ENCODE results near the gene SUGCT. TPM values are rescaled to one million over a fixed set of nuclear protein-coding genes. Genes with fewer than 3 reads are reported as not detected.

SUGCT gene
- total and polyA plus RNA-seq, 2 of the 13 experiments (the other 11 are each of a cell fraction or from before 2014, with no cell fraction given) = 10.1 to 22.2 TPM

- intact Hi-C loops (cut with micrococcal nuclease; ENCODE audit: unreplicated experiment) = no loop called here
- no peak overlapping the region for H3K27ac ChIP-seq (ENCODE audit: extremely low read length, insufficient read depth, low read length)
- no peak overlapping the region for H3K4me3 ChIP-seq (replicated peaks in 1 of 3; ENCODE audit: insufficient read depth in 1 of 3, low read depth in 2 of 3, low read length in 3 of 3)
These were observed 706.2 kb downstream of the SUGCT start for GRCh38 chr7:40840990-40841389.

More at GRCh38 chr7:40840990-40841389, 706.2 kb downstream of the SUGCT start:
- Histone ChIP-seq H3K36me3 (replicated peaks in 1 of 2; ENCODE audit: control insufficient read depth in 1 of 2, insufficient read depth in 2 of 2, low read length in 2 of 2) (no peaks in the 10 kb centered on the region), H3K27me3 (ENCODE audit: control insufficient read depth in 1 of 2, insufficient read depth in 2 of 2, low read length in 2 of 2) (no peaks in the 10 kb centered on the region), H3K9ac (ENCODE audit: insufficient read depth, low read depth, low read length) (no peak overlapping the region), H3K79me2 (ENCODE audit: insufficient read depth, low read length) (no peaks in the 10 kb centered on the region), H3K4me1 (ENCODE audit: insufficient read depth, low read length) (no peaks in the 10 kb centered on the region), H3K4me2 (ENCODE audit: low read depth, low read length) (no peak overlapping the region), H2AFZ (ENCODE audit: low read length) (no peak overlapping the region), H3K9me3 (ENCODE audit: low read length) (peaks cover 5% of the 10 kb centered on the region), H4K20me1 (ENCODE audit: insufficient read depth, low read length) (no peaks in the 10 kb centered on the region)
- ChIA-PET CTCF (ENCODE audit: low intra/inter-chr PET ratio, low total read pairs) (no interaction called here), POLR2A (no interaction called here)
- TF ChIP-seq MIXL1 (CRISPR knock-in tag; IDR thresholded peaks at IDR 0.05) (no peak), ZNF496 (CRISPR knock-in tag; IDR thresholded peaks at IDR 0.05; ENCODE audit: insufficient replicate concordance) (no peak), MAFK (conservative IDR thresholded peaks at IDR 0.05 in 1 of 2, IDR thresholded peaks at IDR 0.05 in 1 of 2; ENCODE audit: low read length in 2 of 2) (peak; percentile 31 to 77; a peak in 2 of 4 replicates), ZKSCAN1 (IDR thresholded peaks at IDR 0.05; ENCODE audit: low read length) (no peak), PTBP1 (IDR thresholded peaks at IDR 0.05; ENCODE audit: low read depth, low read length, poor library complexity, severe bottlenecking) (no peak), MYPOP (CRISPR knock-in tag; IDR thresholded peaks at IDR 0.05) (no peak), ZUFSP (CRISPR knock-in tag; IDR thresholded peaks at IDR 0.05; ENCODE audit: borderline replicate concordance) (no peak), MAFF (IDR thresholded peaks at IDR 0.05; ENCODE audit: low read depth, low read length) (peak; percentile 49; the same call in 1 of the 2 replicates)
- TF ChIP-seq, protein P1, sequence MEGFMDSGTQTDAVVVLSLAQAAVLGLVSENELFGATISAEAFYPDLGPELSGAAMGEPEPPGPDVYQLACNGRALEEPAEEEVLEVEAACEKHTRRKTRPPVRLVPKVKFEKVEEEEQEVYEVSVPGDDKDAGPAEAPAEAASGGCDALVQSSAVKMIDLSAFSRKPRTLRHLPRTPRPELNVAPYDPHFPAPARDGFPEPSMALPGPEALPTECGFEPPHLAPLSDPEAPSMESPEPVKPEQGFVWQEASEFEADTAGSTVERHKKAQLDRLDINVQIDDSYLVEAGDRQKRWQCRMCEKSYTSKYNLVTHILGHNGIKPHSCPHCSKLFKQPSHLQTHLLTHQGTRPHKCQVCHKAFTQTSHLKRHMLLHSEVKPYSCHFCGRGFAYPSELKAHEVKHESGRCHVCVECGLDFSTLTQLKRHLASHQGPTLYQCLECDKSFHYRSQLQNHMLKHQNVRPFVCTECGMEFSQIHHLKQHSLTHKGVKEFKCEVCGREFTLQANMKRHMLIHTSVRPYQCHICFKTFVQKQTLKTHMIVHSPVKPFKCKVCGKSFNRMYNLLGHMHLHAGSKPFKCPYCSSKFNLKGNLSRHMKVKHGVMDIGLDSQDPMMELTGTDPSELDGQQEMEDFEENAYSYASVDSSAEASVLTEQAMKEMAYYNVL (CRISPR knock-in tag; IDR thresholded peaks at IDR 0.05; ENCODE audit: borderline replicate concordance) = no peak
- no TSS peak for BruUV-seq (replicated peaks)
- in situ Hi-C loops (cut with HindIII; ENCODE audit: extremely low pct_ligation_motif_present, low pct_unique_long_range_greater_than_20kb) = no loop called here
- ATAC-seq (no peak), DNase-seq (ENCODE audit: low spot score) (no peak), FAIRE-seq (no peak)
